Activated naive CD8-positive, alpha-beta T cell treated with anti-CD3 and anti-CD28 coated beads, Interleukin-2, amount 50 U/mL, for 24 hours (primary cell): ENCODE measurements around the gene C16orf96.

Source experiments
- ATAC-seq: fragments of 150-1000 bp; cut with Tn5 transposase; one replicate; pipeline ENCODE4 v1.10.0; 2021
- DNase-seq: peaks from one replicate; pipeline ENCODE4 v3.0.0; 2021
- H3K27ac Mint-ChIP-seq: one replicate; pipeline ENCODE4 v1.8.0; 2021; ENCODE audit warnings: mild to moderate bottlenecking, mixed read lengths
- H3K27me3 Mint-ChIP-seq: one replicate; pipeline ENCODE4 v1.8.0; 2021; ENCODE audit warnings: mixed read lengths
- H3K36me3 Mint-ChIP-seq: one replicate; pipeline ENCODE4 v1.8.0; 2021; ENCODE audit warnings: low read depth, mixed read lengths
- H3K4me1 Mint-ChIP-seq: one replicate; pipeline ENCODE4 v1.8.0; 2021; ENCODE audit warnings: mixed read lengths
- H3K4me3 Mint-ChIP-seq: one replicate; pipeline ENCODE4 v1.8.0; 2021; ENCODE audit warnings: mild to moderate bottlenecking, moderate library complexity, mixed read lengths
- H3K9me3 Mint-ChIP-seq: one replicate; pipeline ENCODE4 v1.8.0; 2021; ENCODE audit warnings: mixed read lengths

Gene C16orf96

DNA sequence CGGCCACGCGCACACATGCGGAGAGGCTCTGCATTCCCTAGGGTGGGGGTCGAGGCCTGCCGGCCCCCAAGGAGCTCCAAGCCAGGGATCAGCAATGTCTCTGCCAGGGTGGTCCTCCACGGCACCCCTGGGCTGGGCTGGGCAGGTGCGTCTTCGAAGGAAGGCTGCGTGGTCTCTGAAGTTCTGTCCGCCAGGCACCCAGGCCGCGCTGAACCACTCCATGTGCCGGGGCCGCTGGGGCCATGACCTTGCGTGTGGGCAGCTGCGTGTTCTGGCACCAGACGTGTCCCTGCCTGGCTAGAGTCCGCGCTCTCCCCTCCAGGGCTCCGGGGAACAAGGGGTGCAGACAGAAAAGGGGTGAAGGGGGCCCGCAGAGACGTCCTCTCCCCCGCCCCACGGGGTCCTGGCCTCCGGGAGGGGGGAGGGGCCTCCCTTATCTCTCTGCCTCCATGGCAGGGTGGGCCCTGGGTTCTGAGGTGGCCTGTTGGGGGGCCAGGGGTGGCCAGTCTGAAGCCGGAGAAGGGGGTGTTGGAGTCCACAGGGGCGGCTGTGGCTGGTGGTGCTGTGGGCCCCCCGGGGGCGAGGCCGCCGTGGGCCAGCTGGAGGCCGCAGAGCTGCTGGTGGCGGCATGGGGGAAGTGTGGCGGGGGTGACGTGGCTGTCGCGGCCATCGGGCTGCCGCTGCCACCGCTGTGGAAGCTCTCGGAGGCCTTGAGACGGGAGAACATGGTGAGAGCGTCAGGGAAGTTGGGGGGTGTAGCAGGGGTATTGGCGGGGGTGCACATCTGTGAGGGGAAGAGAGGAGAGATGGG lies 53.3 kb downstream of the C16orf96 start:
- Mint-ChIP-seq H3K4me1 (peaks cover 8% of the 10 kb centered on the region), H3K27me3 (no peaks in the 10 kb centered on the region), H3K4me3 (no peak overlapping the region), H3K9me3 (no peaks in the 10 kb centered on the region), H3K27ac (no peak overlapping the region), H3K36me3 (no peaks in the 10 kb centered on the region)
- DNase-seq: no peak
- no peak for ATAC-seq

DNA sequence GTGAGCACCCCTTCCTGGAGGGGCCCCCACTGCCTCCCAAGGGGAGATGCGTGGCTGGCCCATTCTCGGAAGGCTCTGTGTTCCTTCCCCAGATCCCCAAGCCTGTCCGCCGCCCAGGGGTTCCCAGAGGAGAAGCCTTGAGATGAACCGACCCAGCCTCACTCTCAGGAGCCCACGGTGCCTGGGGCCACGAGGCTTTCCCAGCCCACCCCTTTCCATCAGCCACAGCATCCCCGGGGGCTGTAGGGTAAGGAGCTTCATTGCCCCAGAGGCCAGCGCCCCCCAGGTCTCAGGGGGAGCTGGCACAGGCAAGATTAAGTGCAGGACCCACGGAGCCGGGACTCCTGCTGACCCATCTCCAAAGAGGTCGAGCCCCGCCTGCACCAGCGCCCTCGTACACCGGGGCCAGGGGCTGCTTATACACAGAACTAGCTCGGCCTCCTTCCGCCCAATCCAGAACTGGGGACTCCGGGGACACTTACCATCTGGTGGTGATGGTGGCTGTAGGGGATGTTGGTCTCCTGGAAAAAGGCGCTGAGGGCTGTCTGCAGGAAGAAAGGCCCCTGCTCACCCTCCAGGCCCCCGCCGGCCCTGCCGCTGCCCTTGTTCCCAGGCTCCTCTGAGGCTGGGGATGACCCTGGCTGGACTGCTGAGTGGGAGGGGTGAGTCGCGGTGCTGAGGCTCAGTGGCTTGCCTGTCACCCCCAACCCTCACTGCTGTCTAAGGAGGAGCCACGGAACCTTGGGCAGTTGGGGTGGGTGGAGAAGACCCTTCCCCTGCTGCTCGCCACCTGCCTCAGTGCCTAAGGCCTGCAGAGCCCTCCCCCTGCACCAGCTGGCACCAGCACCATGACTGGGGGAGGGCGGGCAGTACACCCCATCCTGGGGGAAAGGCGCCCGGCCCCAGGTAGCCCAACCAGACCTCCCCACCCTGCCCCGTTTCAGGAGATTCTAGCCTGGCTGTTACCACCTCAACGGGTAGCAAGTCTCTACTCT lies 54.2 kb downstream of the C16orf96 start:
- DNase-seq: no peak
- H3K4me1 Mint-ChIP-seq: peaks cover 8% of the 10 kb centered on the region
- H3K4me3 Mint-ChIP-seq: no peak overlapping the region
- H3K27me3 Mint-ChIP-seq: no peaks in the 10 kb centered on the region
- H3K9me3 Mint-ChIP-seq: no peaks in the 10 kb centered on the region
- H3K27ac Mint-ChIP-seq: no peak overlapping the region
- no peak for ATAC-seq
- no peaks in the 10 kb centered on the region for H3K36me3 Mint-ChIP-seq

DNA sequence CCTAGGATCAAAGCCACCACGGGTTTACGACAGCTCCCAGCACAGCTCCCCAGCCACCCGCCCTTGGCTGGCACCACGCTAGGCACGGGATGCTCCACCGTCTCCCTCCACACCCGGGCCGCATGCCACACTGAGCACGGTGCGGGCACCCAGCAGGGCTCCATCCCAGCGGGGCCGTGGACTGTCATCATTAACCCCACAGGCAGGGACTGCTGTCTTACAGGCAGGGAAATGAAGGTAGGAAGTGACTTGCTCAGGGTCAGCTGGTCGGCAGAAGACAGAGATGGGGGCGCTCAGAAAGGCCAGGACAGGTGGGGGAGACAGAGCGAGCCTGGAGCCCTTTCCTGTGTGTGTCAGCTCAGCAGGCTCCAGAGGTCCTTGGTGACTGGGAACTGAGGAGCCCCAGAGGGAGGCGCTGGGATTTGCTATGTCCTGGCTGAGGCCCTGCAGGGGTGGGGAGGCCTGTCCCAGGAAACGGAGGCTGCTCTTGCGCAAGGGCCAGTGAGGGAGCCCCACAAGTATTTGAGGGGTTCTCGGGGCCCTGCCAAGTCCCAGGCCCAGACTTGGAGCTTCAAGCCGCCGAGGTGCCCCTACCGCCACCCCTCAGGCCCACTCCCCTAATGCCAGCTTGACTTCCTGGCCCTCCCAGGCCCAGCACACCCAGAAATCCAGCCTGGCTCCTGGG lies 55.3 kb downstream of the C16orf96 start:
- Mint-ChIP-seq H3K27me3 (no peaks in the 10 kb centered on the region), H3K4me3 (no peak overlapping the region), H3K9me3 (no peaks in the 10 kb centered on the region), H3K27ac (no peak overlapping the region), H3K36me3 (no peaks in the 10 kb centered on the region), H3K4me1 (peaks cover 15% of the 10 kb centered on the region)
- DNase-seq (no peak), ATAC-seq (no peak)

DNA sequence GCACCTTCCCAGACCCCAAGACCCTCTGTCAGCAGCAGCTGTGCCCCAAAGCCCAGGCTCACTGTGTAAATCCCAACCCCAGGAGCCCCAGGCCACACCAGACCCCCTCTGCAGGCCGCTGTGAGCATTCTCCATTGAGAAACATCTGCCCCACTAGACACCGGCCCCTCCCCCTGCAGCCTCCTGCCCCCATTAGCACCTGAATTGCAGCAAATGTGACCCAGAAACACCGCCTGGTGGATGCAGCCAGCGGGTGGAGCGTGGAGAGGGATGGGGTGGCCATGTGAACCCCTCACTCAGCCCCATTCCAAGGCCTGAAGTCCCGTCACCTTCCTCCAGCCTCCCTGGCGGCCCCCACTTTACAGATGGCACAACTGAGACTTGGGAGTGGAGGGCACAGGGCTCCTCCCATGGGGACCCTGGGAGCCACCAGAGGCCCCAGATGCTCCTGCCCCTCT lies 56.4 kb downstream of the C16orf96 start:
- ATAC-seq (no peak), DNase-seq (no peak)
- H3K4me1 Mint-ChIP-seq: peaks cover 25% of the 10 kb centered on the region
- no peaks in the 10 kb centered on the region for H3K36me3 Mint-ChIP-seq
- H3K27ac Mint-ChIP-seq: no peak overlapping the region
- no peak overlapping the region for H3K4me3 Mint-ChIP-seq
- H3K9me3 Mint-ChIP-seq: no peaks in the 10 kb centered on the region
- no peaks in the 10 kb centered on the region for H3K27me3 Mint-ChIP-seq

DNA sequence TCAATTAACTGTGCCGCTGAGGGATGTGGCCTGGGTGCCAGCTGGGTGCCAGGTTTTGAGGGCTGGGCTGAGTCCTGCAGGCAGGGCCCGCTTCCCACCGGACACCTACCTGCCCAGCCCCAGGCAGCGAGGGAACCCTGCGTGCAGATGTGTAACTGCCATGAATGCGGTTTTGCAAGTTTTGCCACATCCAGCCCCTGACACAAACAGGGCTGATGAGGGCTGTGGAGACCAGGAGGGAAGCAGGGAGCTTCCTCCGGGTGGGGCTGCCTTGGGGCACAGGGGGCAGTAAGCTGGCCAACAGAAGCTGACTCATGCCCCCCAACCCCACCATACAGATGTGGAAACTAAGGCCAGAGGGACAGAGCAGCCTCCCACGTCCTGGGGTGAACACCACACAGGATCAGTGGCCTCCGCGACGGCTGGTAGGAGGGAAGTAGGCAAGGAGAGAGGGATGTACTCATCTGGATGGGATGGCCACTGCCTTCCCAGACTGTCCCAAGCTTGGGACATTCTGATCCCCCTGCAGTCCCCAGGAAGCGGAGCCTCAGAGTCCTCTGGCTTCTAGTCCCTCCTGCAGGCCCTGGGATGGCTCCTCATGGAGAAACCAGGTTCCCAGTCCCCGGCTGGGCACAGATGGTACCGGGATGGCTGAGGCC lies 57.0 kb downstream of the C16orf96 start:
- Mint-ChIP-seq H3K27ac (no peak overlapping the region), H3K27me3 (no peaks in the 10 kb centered on the region), H3K4me3 (peak overlapping the region; percentile 77), H3K4me1 (peaks cover 30% of the 10 kb centered on the region), H3K9me3 (no peaks in the 10 kb centered on the region), H3K36me3 (no peaks in the 10 kb centered on the region)
- no peak for ATAC-seq
- DNase-seq: no peak

DNA sequence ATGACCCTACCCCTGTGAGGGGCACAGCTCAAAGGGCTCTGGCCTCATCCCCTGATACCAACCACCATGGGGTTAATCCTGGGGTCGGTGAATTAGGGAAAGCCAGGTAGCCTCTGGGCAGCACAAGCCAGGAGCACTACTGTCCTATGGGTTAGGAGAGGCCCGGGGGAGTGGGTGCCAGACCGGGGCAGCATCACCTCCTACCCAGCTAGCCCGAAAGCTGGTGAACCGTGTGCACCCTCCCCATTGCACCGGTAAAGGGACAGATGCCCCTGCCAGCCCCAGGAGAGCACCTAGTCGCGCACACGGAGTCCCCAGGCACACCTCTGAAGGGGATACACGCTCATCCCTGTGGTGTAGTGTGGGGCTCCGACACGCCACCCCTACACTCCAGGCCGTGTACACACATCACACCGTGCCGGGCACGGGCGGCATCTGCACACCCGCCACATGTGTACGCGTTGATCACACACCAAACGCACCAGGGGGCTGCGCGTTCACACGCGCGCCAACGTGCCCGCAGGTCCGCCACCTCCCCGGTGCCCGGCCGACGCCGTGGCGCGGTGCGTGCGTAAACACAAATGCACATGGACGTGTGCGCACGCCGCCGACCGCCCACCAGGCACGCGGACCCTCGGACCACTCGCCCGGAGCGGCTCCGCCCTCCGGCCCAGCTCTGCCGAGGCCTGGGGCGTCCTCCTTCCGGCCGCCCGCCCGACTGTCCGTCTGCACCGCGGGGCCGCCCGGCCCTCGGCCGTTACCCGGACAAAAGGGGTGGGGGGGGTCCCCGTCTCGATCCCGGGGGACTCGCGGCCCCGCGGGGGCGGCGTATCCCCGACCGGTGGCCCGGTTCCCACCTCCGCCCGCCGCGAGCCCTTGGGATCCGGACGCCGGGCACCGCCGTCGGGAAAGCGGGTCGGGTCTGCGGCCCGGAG lies 57.8 kb downstream of the C16orf96 start:
- peak; percentile 49 for DNase-seq
- H3K27ac Mint-ChIP-seq: no peak overlapping the region
- H3K9me3 Mint-ChIP-seq: no peaks in the 10 kb centered on the region
- no peaks in the 10 kb centered on the region for H3K36me3 Mint-ChIP-seq
- peaks cover 30% of the 10 kb centered on the region for H3K4me1 Mint-ChIP-seq
- ATAC-seq: no peak
- H3K4me3 Mint-ChIP-seq: peak overlapping the region; percentile 77
- H3K27me3 Mint-ChIP-seq: no peaks in the 10 kb centered on the region

DNA sequence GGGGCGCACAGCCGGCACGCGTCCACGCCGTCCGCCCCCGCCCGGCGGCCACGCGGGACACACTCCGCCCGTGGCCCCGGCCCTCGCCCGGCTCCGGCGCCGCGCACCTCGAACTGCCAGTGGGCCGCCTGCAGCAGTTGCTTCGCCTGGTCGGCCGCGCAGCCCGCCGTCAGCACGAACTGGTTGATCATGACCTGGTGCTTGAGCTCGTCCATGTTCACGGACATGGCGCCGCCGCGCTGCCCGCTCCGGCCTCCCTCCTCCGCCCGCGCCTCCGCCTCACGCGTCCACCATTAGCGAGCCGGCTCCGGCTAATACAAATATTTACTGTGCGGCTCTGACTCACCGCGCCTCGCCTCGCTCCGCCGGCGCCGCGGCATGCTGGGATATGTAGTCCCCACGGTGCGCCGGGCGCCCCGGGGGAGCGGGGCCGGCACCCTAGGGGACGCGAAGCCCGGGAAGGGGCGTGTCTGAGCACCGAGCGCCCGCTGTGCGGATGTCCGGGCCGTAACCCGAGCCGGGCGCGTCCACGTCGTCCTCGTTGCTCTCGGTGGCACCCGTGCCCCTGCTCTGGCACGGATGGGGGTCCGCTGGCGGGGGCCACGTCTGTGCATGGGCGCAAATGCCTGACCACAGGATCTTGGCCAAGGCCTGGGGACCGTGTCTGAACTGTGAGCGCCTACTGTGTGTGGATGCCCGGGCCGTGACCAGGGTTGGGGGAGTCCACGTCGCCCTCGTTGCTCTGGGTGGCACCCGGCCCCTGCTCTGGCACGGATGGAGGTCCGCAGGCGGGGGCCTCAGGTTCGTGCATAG lies 58.6 kb downstream of the C16orf96 start, which contains the start of gene UBALD1:
TSS of gene UBALD1 (minus strand) at position 318 of the 813 bp plus-strand sequence. CDS start at position 227, 91 bp downstream.
- DNase-seq: peak; percentile 84
- peaks cover 30% of the 10 kb centered on the region for H3K4me1 Mint-ChIP-seq
- H3K27ac Mint-ChIP-seq: peak within 1 kb of the TSS; percentile 94
- peak within 1 kb of the TSS; percentile 86 for H3K4me3 Mint-ChIP-seq
- no peaks in the 10 kb centered on the region for H3K36me3 Mint-ChIP-seq
- no peaks in the 10 kb centered on the region for H3K27me3 Mint-ChIP-seq
- ATAC-seq: peak; percentile 68
- H3K9me3 Mint-ChIP-seq: no peaks in the 10 kb centered on the region

DNA sequence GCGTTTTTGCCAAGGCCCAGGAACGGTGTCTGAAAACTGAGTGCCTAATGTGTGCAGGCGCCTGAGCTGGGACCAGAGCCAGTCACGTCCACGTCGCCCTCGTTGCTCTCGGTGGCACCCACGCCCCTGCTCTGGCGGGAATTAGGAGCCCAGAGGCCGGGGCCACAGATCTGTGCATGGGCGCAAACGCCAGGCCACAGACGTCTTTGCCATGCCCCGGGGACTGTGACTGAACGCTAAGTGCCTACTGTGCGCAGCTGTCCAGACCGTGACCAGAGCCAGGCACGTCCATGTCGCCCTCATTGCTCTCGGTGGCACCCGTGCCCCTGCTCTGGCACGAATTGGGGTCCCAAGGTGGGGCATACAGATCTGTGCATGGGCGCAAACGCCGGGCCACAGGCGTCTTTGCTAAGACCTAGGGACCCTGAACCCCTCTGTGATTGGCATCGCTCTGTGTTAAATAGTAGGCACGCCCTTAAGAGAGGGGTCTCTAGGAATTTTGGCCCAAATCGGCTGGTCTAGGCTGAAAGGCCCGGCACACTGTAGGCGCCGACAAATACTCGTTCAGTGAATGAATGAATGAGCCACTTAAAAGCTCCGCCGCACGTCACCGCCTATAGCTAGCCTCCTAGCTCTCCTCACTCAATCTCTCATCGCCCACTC lies 59.4 kb downstream of the C16orf96 start:
- Mint-ChIP-seq H3K4me3 (peak overlapping the region; percentile 86), H3K36me3 (no peaks in the 10 kb centered on the region), H3K4me1 (peaks cover 30% of the 10 kb centered on the region)

DNA sequence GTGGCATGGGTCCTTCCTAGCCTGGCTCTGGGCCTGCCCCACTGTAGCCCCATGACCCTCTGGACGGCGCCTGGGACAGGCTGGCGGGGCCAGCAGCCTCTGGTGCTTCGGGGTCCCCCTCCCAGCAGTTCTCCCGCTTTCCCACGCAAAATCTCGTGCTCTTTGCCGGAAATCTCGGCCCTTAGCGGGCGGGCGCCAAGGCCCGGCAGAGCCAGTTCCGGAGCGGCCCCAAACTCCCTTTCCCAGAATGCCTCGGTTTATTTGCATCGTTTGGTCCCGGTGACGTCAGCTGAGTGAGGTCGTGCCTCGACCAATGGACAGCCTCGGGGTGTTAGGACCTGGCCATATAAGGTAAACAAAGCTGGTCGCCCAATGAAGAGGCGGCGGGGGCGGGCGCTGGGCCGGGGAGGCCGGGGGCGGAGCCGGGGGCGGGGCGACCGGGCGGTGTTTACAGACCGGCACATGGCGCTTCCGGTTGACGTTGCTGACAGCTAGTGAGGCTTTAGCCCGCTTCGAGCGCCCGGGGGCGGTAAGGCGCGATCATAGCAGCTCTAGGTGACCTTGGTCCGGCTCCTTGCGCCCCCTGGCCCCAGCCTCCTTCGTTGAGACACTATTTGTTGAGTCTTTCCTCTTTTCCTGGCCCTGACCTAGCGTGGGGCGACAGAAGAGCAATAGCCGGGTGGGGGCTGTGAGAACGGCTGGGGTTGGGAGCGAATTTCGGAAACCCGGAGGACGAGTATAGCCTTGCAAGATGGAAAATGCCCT lies 60.1 kb downstream of the C16orf96 start:
- Mint-ChIP-seq H3K4me1 (peaks cover 30% of the 10 kb centered on the region), H3K4me3 (peak overlapping the region; percentile 86), H3K27ac (peak overlapping the region; percentile 94), H3K27me3 (no peaks in the 10 kb centered on the region), H3K9me3 (no peaks in the 10 kb centered on the region), H3K36me3 (no peaks in the 10 kb centered on the region)
- DNase-seq (peak; percentile 98), ATAC-seq (peak; percentile 86)

More for the DNA sequence above, 59.4 kb downstream of the C16orf96 start:
- DNase-seq (peak; percentile 26), ATAC-seq (no peak)
- H3K9me3 Mint-ChIP-seq: no peaks in the 10 kb centered on the region
- H3K27me3 Mint-ChIP-seq: no peaks in the 10 kb centered on the region
- peak overlapping the region; percentile 94 for H3K27ac Mint-ChIP-seq

DNA sequence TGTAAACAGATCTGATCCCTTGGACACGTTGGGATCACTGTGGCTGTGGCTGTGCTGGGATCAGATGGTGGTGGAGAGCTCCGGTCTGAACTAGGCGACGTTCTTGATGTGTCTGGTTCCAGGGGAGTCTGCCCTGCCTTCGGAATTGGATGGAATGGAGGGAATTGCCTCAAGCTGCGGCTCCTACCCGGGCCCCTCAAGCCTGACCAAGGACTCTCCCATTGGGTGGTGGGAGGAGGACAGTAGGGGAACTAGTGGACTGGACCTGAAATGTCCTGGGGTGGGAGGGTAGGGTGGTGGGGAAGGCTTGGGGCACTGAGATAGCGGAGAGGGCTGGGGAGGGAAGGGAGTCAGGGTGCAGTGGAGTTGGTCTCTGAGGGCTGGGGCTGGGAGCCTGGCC lies 61.7 kb downstream of the C16orf96 start:
- no peak for DNase-seq
- Mint-ChIP-seq H3K36me3 (no peaks in the 10 kb centered on the region), H3K9me3 (no peaks in the 10 kb centered on the region), H3K4me3 (no peak overlapping the region), H3K27me3 (no peaks in the 10 kb centered on the region), H3K27ac (no peak overlapping the region), H3K4me1 (peaks cover 27% of the 10 kb centered on the region)
- no peak for ATAC-seq

DNA sequence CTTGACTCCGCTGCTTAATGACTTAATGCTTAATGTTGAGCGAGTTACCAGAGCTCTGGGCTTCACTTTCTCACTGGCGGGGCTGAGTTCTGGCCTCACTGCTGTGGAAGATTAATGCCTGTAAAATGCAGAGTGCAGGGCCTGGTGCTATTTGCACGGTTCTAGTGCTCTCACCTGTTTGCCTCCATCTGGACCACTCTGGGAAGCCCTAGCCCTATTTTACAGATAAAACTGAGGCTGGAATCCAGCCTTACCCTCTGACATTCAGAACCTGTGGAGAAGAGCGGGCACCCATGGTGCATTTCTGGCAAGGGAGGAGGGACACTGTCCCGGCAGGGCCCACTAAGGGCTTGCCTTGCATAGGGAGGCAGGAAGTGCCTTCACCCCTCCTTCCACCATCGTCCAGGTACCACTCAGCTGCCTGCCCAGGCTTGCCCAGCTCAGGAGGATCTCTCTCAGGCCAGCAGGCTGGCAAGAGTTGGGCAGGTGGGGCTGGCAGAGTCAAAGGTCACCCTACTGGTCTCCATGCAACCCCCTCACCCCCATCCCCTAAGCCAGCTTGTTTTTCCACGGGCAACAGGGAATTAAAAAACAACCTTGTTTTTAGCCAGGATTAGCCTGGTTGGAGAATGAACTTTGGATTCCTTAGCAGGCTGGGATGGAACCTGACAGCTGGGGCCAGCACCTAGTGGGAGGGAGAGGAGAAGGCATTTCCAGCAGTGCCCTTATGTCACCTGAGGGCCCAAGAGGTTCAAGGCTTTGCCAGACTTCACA lies 62.7 kb downstream of the C16orf96 start:
- Mint-ChIP-seq H3K4me3 (no peak overlapping the region), H3K27me3 (no peaks in the 10 kb centered on the region), H3K36me3 (no peaks in the 10 kb centered on the region), H3K9me3 (no peaks in the 10 kb centered on the region), H3K4me1 (peaks cover 24% of the 10 kb centered on the region), H3K27ac (no peak overlapping the region)
- no peak for DNase-seq
- ATAC-seq: no peak
